Epithelial cell of proximal tubule (primary cell): ENCODE data around the gene NHERF1. TPM values are rescaled to one million over a fixed set of nuclear protein-coding genes. Genes with fewer than 3 reads are reported as not detected.

ENCODE experiments used
- DNase-seq: peaks from one replicate; pipeline ENCODE4 v3.0.0-alpha.2; 2011; ENCODE audit warnings: low read depth
- H3K4me3 ChIP-seq: 2 replicates; pipeline ENCODE4 v1.5.1; 2011; ENCODE audit warnings: low read depth, mild to moderate bottlenecking, low read length
- CTCF ChIP-seq: conservative IDR thresholded peaks from 2 replicates; pipeline ENCODE4 v1.5.1; 2012; ENCODE audit warnings: low read depth, mild to moderate bottlenecking, low read length
- total RNA-seq: library from RNA; depleted of rRNA; stranded (reverse); fragments of >200 nt; gene quantifications from 2 replicates; pipeline ENCODE4 v1.2.3, GENCODE V29; 2015

NHERF1 gene
- total RNA-seq, 1 donor from 2014 or later: 45.1 TPM

DNA sequence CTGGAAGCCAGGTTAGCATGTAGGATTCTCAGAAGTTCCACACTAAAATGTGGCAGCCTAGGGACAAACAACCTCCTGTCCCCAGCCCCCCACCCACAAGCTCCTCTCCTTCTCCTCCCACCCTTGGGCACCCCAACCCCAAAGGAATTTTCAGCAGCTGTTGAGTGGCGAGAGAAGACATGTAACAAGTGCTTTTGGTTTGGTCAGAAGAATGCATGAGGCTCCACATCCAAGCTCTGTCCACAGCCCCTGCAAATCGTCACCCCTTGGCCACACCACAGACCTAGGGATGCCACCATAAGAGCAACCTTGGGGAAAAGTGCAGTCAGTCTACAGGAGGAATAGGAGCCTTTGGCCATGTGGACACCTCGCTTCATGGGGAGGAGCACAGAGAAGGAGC, 23.3 kb upstream of the NHERF1 start:
- no peak for TF ChIP-seq CTCF
- no peak overlapping the region for H3K4me3 ChIP-seq
- no peak for DNase-seq

DNA sequence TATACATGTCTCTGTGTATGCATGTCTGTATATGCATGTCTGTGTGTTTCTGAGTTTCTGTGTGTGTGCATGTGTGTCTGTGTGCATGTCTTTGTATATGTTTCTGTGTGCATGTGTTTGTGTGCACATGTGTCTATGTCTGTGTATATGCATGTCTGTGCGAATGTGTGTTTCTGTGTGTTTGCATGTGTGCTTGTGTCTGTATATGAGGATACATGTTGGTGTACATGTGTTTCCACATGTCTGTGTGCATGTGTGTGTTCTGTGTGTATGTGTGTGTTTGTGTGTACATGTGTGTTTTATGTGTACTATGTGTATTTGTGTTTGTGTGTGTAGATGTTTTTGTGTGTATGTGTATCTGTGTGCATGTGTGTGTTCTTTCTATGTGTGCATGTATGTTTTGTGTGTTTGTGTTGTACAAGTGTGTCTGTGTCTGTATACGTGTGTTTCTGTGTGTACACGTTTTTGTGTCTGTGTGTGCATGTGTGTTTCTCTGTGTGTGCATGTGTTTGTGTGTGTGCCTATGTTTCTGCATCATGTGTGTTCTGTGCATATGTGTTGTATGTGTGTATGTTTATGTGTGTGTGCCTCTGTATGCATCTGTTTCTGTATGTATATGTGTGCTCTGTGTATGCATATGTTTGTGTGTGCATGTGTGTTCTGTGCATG, 20.3 kb upstream of the NHERF1 start:
- no peak for DNase-seq
- H3K4me3 ChIP-seq: no peak overlapping the region
- no peak for TF ChIP-seq CTCF

- no peak overlapping the region for H3K4me3 ChIP-seq
- TF ChIP-seq CTCF: no peak
- no peak for DNase-seq
Observed at GRCh38 chr17:74728702-74729075, 19.7 kb upstream of the NHERF1 start.

GRCh38 chr17:74729368-74729767, 19.1 kb upstream of the NHERF1 start:
- H3K4me3 ChIP-seq: no peak overlapping the region
- no peak for TF ChIP-seq CTCF
- no peak for DNase-seq

DNA sequence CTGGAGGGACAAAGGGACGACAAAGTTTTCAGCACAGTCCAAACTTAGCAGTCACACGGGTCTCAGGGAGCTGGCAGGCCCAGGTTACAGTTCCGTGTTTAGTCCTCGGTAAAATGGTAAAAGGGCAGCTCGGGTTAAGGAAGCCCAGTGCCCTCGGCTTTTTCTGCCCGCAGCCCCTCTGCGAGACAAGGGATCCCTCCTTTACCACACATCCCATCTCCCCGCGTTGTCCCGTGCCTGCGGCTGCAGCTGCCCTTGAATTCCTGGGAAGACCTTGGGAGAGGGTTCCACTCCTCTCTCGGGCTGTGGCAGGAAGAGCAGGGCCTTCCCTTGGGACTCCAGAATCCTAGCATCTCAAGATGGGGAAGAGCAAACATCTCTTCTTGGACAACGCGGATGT, 18.6 kb upstream of the NHERF1 start:
- no peak for TF ChIP-seq CTCF
- H3K4me3 ChIP-seq: no peak overlapping the region
- no peak for DNase-seq

- no peak for TF ChIP-seq CTCF
- no peak for DNase-seq
- no peak overlapping the region for H3K4me3 ChIP-seq
Observed at GRCh38 chr17:74730491-74731346, 17.7 kb upstream of the NHERF1 start.

DNA sequence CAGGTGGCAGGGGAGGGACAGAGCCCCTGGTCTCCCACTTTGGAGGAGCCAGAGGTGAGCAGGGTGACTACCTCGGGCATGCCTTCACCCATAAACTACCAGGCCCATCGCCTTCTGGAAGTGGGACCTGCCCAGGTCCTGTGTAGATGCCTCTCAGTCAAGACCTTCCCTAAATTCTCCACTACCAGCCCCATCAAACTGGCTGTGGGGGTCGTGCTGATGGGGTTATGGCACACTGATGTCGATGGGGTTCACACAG, 17.2 kb upstream of the NHERF1 start:
- TF ChIP-seq CTCF: no peak
- DNase-seq: no peak
- no peak overlapping the region for H3K4me3 ChIP-seq
